Liver (tissue), 9 donors: ENCODE measurements around the gene BIRC6. TPM values are rescaled to one million over a fixed set of nuclear protein-coding genes. Genes with fewer than 3 reads are reported as not detected.

Experiments used
- DNase-seq: peaks from one replicate; pipeline ENCODE4 v3.0.0-alpha.2; 2017; ENCODE audit warnings: low spot score
- H3K27ac ChIP-seq, 2 donors: one replicate each; pipeline ENCODE4 v1.7.0; 2013; ENCODE audit warnings: inconsistent platforms in 2 of 2, low read length in 2 of 2, control low read depth in 1 of 2, low read depth in 1 of 2, mild to moderate bottlenecking in 1 of 2
- H3K27me3 ChIP-seq, 4 donors: one replicate each; pipeline versions ENCODE4 v1.6.1 to v1.7.0; 2013; ENCODE audit warnings: low read length in 3 of 4, inconsistent platforms in 1 of 4, mild to moderate bottlenecking in 1 of 4, moderate library complexity in 1 of 4; ENCODE audit not compliant: control insufficient read depth in 4 of 4, insufficient read depth in 4 of 4
- H3K36me3 ChIP-seq, 4 donors: one replicate each; pipeline versions ENCODE4 v1.6.1 to v1.7.0; 2013; ENCODE audit warnings: low read length in 3 of 4, mild to moderate bottlenecking in 3 of 4, low read depth in 1 of 4, moderate library complexity in 1 of 4; ENCODE audit not compliant: control insufficient read depth in 4 of 4, insufficient read depth in 3 of 4
- H3K4me1 ChIP-seq, 4 donors: one replicate each; pipeline versions ENCODE4 v1.6.1 to v1.7.0; 2013; ENCODE audit warnings: low read length in 3 of 4, mild to moderate bottlenecking in 3 of 4, moderate library complexity in 1 of 4; ENCODE audit not compliant: control insufficient read depth in 4 of 4, insufficient read depth in 4 of 4
- H3K4me3 ChIP-seq, 3 donors: one replicate each; pipeline versions ENCODE4 v1.6.1 to v1.7.0; 2013; ENCODE audit warnings: low read length in 3 of 3, control low read depth in 1 of 3, low read depth in 1 of 3, mild to moderate bottlenecking in 1 of 3
- H3K9ac ChIP-seq, 2 donors: one replicate each; pipeline ENCODE4 v1.7.0; 2013; ENCODE audit warnings: low read length in 2 of 2, mild to moderate bottlenecking in 2 of 2, moderate library complexity in 2 of 2, control low read depth in 1 of 2, low read depth in 1 of 2
- H3K9me3 ChIP-seq, 4 donors: one replicate each; pipeline versions ENCODE4 v1.6.1 to v1.7.0; 2013; ENCODE audit warnings: low read length in 3 of 4; ENCODE audit not compliant: control insufficient read depth in 4 of 4
- EGR1 ChIP-seq, 2 donors: IDR thresholded peaks; 2 replicates each; pipeline ENCODE4 v1.6.1; 2016 to 2018; ENCODE audit warnings: antibody characterized with exemption in 2 of 2, low read depth in 2 of 2
- FOXA1 ChIP-seq: IDR thresholded peaks from 2 replicates; pipeline ENCODE4 v1.6.1; 2016; ENCODE audit warnings: antibody characterized with exemption
- FOXA2 ChIP-seq: IDR thresholded peaks from 2 replicates; pipeline ENCODE4 v1.6.1; 2016; ENCODE audit warnings: antibody characterized with exemption
- GABPA ChIP-seq, 2 donors: IDR thresholded peaks in 1 of 2; conservative IDR thresholded peaks in 1 of 2; 2 replicates each; pipeline ENCODE4 v1.6.1; 2016; ENCODE audit warnings: antibody characterized with exemption in 2 of 2, mild to moderate bottlenecking in 1 of 2, moderate library complexity in 1 of 2
- HNF4A ChIP-seq, 2 donors: conservative IDR thresholded peaks; 2 replicates each; pipeline ENCODE4 v1.6.1; 2016; ENCODE audit warnings: antibody characterized with exemption in 2 of 2, mild to moderate bottlenecking in 2 of 2
- JUND ChIP-seq, 2 donors: IDR thresholded peaks; 2 replicates each; pipeline ENCODE4 v1.6.1; 2016; ENCODE audit warnings: antibody characterized with exemption in 2 of 2
- NR2F2 ChIP-seq: IDR thresholded peaks from 2 replicates; pipeline ENCODE4 v1.6.1; 2016; ENCODE audit warnings: antibody characterized with exemption
- RAD21 ChIP-seq, 2 donors: IDR thresholded peaks; 2 replicates each; pipeline ENCODE4 v1.6.1; 2016; ENCODE audit warnings: antibody characterized with exemption in 2 of 2, mild to moderate bottlenecking in 2 of 2
- SP1 ChIP-seq: IDR thresholded peaks from 2 replicates; pipeline ENCODE4 v1.6.1; 2018; ENCODE audit warnings: antibody characterized with exemption, mild to moderate bottlenecking
- TAF1 ChIP-seq: conservative IDR thresholded peaks from 2 replicates; pipeline ENCODE4 v1.6.1; 2016; ENCODE audit warnings: antibody characterized with exemption, mild to moderate bottlenecking
- YY1 ChIP-seq: IDR thresholded peaks from 2 replicates; pipeline ENCODE4 v1.6.1; 2016; ENCODE audit warnings: antibody characterized with exemption, mild to moderate bottlenecking
- WGBS: extraction: QIAGEN DNeasy Blood & Tissue Kit; methylation state at CpG from one replicate; pipeline ENCODE4 v1.1.7; 2013; 5-methylcytosine and 5-hydroxymethylcytosine counted together
- polyA plus RNA-seq, 2 donors: library from polyadenylated mRNA; stranded (reverse) in 1 of 2; unstranded in 1 of 2; fragments of 200-250 nt in 1 of 2; fragments of >200 nt in 1 of 2; fragmentation: Nextera tagmentation in 1 of 2; extraction: Ambion mirVana in 1 of 2; gene quantifications; one replicate each; pipeline versions ENCODE4 v1.2.1 to v1.2.3, GENCODE V29; 2013 to 2015
- total RNA-seq, 2 donors: library from RNA; depleted of rRNA; stranded (reverse); fragments of >200 nt; gene quantifications; one replicate each; pipeline ENCODE4 v1.2.3, GENCODE V29; 2014
- TF ChIP-seq, protein P1 (sequence below): IDR thresholded peaks from 2 replicates; pipeline ENCODE4 v1.6.1; 2016; ENCODE audit warnings: antibody characterized with exemption, mild to moderate bottlenecking
- TF ChIP-seq, protein P2 (sequence below): IDR thresholded peaks from 2 replicates; pipeline ENCODE4 v1.6.1; 2016; ENCODE audit warnings: antibody characterized with exemption
- TF ChIP-seq, protein P3 (sequence below): IDR thresholded peaks from 2 replicates; pipeline ENCODE4 v1.6.1; 2016; ENCODE audit warnings: antibody characterized with exemption
- TF ChIP-seq, protein P4 (sequence below): IDR thresholded peaks from 2 replicates; pipeline ENCODE4 v1.6.1; 2016; ENCODE audit warnings: antibody characterized with exemption
- donor health status: healthy.
- donor health status: healthy.
- donor health status: healthy.
- donor health status: healthy.
- donor health status: healthy.

Gene BIRC6
- total and polyA plus RNA-seq, 4 donors = 11.1 to 171 (median 45.2) TPM

DNA sequence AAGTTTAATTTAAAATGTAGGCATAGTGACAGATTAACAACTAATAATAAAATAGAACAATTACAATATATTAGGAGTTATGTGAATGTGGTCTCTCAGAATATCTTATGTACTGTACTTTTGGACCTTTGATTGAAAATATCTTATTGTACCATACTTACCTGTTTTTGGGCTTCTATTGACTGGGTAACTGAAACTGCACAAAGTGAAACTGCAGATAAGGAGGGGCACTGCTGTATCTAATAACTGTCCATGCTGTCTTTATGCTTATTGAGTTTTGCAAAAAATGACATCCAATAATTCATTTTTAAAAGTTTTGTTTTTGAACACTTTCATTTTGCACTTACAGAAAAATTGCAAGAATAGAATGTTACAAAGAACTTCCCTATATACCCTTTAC lies 19.9 kb downstream of the BIRC6 start:
- Histone ChIP-seq H3K9ac (no peak overlapping the region), H3K4me1 (peaks cover 2 to 18% (median 10%) of the 10 kb centered on the region in 4 donors), H3K36me3 (peaks cover 0 to 6% (median 0%) of the 10 kb centered on the region in 4 donors), H3K27me3 (no peaks in the 10 kb centered on the region), H3K4me3 (no peak overlapping the region), H3K27ac (no peak overlapping the region), H3K9me3 (no peaks in the 10 kb centered on the region)
- DNase-seq = no peak
- no peak for TF ChIP-seq RAD21 (IDR thresholded peaks at IDR 0.05)
- TF ChIP-seq EGR1 (IDR thresholded peaks at IDR 0.05; ENCODE audit: low read depth in 2 of 2) = no peak
- no peak for TF ChIP-seq NR2F2
- TF ChIP-seq, protein P1, sequence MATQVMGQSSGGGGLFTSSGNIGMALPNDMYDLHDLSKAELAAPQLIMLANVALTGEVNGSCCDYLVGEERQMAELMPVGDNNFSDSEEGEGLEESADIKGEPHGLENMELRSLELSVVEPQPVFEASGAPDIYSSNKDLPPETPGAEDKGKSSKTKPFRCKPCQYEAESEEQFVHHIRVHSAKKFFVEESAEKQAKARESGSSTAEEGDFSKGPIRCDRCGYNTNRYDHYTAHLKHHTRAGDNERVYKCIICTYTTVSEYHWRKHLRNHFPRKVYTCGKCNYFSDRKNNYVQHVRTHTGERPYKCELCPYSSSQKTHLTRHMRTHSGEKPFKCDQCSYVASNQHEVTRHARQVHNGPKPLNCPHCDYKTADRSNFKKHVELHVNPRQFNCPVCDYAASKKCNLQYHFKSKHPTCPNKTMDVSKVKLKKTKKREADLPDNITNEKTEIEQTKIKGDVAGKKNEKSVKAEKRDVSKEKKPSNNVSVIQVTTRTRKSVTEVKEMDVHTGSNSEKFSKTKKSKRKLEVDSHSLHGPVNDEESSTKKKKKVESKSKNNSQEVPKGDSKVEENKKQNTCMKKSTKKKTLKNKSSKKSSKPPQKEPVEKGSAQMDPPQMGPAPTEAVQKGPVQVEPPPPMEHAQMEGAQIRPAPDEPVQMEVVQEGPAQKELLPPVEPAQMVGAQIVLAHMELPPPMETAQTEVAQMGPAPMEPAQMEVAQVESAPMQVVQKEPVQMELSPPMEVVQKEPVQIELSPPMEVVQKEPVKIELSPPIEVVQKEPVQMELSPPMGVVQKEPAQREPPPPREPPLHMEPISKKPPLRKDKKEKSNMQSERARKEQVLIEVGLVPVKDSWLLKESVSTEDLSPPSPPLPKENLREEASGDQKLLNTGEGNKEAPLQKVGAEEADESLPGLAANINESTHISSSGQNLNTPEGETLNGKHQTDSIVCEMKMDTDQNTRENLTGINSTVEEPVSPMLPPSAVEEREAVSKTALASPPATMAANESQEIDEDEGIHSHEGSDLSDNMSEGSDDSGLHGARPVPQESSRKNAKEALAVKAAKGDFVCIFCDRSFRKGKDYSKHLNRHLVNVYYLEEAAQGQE = no peak
- no peak for TF ChIP-seq FOXA2
- TF ChIP-seq FOXA1 = no peak
- TF ChIP-seq, protein P2, sequence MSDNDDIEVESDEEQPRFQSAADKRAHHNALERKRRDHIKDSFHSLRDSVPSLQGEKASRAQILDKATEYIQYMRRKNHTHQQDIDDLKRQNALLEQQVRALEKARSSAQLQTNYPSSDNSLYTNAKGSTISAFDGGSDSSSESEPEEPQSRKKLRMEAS = no peak
- no peak for TF ChIP-seq HNF4A (conservative IDR thresholded peaks at IDR 0.05)
- TF ChIP-seq, protein P3, sequence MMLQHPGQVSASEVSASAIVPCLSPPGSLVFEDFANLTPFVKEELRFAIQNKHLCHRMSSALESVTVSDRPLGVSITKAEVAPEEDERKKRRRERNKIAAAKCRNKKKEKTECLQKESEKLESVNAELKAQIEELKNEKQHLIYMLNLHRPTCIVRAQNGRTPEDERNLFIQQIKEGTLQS = no peak
- TF ChIP-seq, protein P4, sequence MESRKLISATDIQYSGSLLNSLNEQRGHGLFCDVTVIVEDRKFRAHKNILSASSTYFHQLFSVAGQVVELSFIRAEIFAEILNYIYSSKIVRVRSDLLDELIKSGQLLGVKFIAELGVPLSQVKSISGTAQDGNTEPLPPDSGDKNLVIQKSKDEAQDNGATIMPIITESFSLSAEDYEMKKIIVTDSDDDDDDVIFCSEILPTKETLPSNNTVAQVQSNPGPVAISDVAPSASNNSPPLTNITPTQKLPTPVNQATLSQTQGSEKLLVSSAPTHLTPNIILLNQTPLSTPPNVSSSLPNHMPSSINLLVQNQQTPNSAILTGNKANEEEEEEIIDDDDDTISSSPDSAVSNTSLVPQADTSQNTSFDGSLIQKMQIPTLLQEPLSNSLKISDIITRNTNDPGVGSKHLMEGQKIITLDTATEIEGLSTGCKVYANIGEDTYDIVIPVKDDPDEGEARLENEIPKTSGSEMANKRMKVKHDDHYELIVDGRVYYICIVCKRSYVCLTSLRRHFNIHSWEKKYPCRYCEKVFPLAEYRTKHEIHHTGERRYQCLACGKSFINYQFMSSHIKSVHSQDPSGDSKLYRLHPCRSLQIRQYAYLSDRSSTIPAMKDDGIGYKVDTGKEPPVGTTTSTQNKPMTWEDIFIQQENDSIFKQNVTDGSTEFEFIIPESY = no peak
- no peak for TF ChIP-seq TAF1
- TF ChIP-seq SP1 = no peak
- no peak for TF ChIP-seq JUND (IDR thresholded peaks at IDR 0.05)
- TF ChIP-seq YY1 = no peak

DNA sequence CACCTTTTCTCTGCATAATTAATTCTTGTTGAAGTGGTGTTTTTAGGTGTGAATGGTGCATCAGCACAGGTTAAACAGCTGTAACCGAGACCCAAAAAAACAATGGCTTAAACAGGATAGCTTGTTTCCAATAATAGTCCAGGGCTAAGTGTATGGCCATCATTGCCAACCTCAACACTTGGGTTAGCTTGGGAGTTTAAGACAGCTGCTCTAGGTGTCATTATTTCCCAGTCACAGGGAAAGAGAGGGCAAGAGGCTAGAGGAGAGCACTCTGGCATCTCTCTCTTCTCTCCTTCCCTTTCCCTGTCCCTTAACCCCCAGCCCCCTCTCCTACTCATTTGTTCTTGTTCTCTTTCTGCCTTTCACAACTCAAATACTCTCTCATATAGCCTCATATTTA lies 21.1 kb downstream of the BIRC6 start:
- H3K27ac ChIP-seq = no peak overlapping the region
- H3K9ac ChIP-seq = no peak overlapping the region
- no peaks in the 10 kb centered on the region for H3K9me3 ChIP-seq
- H3K36me3 ChIP-seq = peaks cover 0 to 9% (median 5%) of the 10 kb centered on the region in 4 donors
- H3K4me3 ChIP-seq = no peak overlapping the region
- TF ChIP-seq, protein P1 = no peak
- TF ChIP-seq, protein P3 = no peak
- TF ChIP-seq, protein P2 = no peak
- no peak for TF ChIP-seq FOXA1
- TF ChIP-seq GABPA (IDR thresholded peaks at IDR 0.05 in 1 of 2, conservative IDR thresholded peaks at IDR 0.05 in 1 of 2) = no peak
- TF ChIP-seq, protein P4 = no peak
- no peak for TF ChIP-seq HNF4A (conservative IDR thresholded peaks at IDR 0.05)
- no peak for TF ChIP-seq EGR1 (IDR thresholded peaks at IDR 0.05; ENCODE audit: low read depth in 2 of 2)
- TF ChIP-seq TAF1 = no peak
- H3K27me3 ChIP-seq = no peaks in the 10 kb centered on the region
- WGBS = 94% methylated on average over 1 of the region's 1 CpG
- DNase-seq = no peak
- H3K4me1 ChIP-seq = peaks cover 0 to 18% (median 10%) of the 10 kb centered on the region in 4 donors
